ENCODE results near the gene COL5A3.

DNA sequence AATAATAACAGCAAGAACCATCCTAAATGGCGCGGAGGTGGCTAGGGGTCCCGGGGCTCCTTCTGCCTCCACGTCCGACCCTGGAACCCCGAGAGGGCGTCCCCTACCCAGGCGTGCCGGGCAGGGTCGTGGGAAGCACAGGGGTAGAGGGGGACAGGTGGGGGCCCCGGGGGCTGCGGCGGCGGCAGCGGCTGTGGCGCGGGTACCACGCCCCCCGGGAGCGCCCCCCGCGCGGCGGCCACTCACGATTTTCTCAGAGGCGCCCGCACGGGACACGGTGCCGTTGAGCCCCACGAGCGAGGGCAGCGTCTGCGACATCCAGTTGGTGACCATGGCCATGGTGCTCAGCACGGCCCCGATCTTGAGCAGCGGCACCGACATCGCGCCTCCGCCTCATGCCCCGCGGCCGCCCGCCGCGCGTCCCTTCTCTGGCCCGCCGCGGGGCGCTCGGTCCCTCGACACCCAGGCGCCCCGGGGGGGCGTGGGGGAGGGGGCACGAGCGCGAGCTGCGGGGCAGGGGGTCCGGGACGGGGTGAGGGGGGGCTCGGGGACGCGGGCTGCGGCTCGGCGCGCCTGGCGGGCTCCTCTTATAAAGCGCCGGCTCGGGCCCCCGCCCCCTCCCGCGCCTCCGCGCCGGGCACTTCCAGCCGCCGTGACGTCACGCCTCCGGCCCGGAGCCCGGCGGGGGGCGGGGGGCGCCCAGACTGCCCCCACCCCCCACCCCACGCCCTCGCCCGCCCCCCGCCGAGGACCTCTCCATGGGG is 96.9 kb downstream of the COL5A3 start:
- no peak for TF ChIP-seq CTCF (IDR thresholded peaks at IDR 0.05)
- TF ChIP-seq POLR2A (IDR thresholded peaks at IDR 0.05) = no peak

Measured in body of pancreas (tissue), 4 donors.